Superior temporal gyrus (tissue), 1 donor: Measurements from ENCODE around the gene TMEM38A.
"Not testable (repeated sequence)": the region's sequence is repeated elsewhere in the genome, so short reads cannot be mapped to it uniquely, and the experiment has no call there.

Source experiments
- DNase-seq: peaks from one replicate; pipeline ENCODE4 v3.0.0-alpha.2; 2016; ENCODE audit errors: extremely low spot score

TMEM38A gene

GRCh38 chr19:16676101-16676798 is 15.3 kb downstream of the TMEM38A start:
- DNase-seq: no peak

- DNase-seq: no peak
Observed at GRCh38 chr19:16677055-16677454, 16.1 kb downstream of the TMEM38A start.

DNA sequence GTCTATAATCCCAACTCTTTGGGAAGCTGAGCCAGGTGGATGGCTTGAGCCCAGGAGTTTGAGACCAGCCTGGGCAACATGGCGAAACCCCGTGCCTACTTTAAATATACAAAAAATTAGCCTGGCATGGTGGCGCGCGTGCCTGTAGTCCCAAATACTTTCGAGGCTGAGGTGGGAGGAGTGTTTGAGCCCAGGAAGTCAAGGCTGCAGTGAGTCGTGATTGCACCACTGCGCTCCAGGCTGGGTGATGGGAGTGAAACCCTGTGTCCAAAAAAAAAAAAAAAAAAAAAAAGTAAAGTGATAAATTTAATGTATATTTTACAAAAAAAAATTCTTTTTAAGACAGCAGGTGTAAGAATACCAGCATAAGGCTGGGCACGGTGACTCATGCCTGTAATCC is 17.6 kb downstream of the TMEM38A start:
- DNase-seq: no peak

DNA sequence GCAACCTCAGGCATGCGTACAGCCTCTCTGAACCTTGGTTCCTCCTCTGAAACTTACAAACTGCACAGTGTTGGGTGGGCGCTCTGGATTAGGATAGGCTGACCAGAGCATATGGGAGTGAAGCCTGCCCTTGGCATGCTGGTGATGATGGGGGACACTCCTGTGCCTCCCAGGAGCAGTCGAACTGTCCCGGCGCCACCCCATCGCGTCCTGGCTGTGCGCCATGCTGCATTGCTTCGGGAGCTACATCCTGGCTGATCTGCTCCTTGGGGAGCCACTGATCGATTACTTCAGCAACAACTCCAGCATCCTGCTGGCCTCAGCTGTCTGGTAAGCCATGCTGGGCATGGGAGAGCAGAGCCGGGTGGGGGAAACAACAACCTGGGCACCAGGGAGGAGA is 18.9 kb downstream of the TMEM38A start:
- DNase-seq: no peak

- no peak for DNase-seq
Observed at GRCh38 chr19:16682539-16682938, 21.6 kb downstream of the TMEM38A start.

- DNase-seq: no peak
Observed at GRCh38 chr19:16684216-16684615, 23.3 kb downstream of the TMEM38A start.

DNA sequence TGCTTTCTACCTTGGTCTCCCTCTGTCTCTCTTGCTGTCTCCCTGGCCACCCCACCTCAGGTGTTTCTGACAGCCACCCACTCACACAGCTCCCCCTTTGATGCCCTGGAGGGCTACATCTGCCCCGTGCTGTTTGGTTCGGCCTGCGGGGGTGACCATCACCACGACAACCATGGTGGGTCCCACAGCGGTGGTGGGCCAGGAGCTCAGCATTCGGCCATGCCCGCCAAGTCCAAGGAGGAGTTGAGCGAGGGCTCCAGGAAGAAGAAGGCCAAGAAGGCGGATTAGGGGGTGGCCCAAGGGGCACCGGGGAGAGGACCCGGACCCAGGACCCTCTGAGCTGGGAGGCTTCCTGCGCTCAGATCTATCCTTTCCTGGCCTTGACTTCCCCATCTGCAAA is 27.1 kb downstream of the TMEM38A start:
- DNase-seq: no peak

DNA sequence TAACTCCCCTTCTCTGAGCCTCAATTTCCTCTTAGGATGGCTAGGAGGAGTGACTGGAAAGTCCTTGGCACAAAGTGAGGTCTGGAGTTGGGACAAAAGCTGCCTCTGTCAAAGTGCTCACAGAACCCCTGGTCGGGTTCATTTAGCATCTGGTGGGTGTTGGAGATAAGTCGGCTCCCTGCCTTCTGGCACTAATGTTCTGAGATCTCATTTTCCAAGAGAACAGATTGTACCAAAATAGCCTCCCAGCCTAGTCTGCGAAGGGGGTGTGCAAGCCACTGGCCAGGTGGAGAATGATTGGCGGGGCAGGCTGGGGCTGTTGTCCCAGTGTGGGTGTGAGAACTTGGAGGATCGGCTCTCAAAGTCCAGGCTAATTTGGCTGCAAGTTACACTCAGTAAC is 38.0 kb downstream of the TMEM38A start:
- no peak for DNase-seq

GRCh38 chr19:16702123-16702522 is 41.2 kb downstream of the TMEM38A start:
- no peak for DNase-seq

GRCh38 chr19:16703677-16704076 is 42.7 kb downstream of the TMEM38A start:
- no peak for DNase-seq

GRCh38 chr19:16710870-16711269 is 49.9 kb downstream of the TMEM38A start:
- not testable (repeated sequence) for DNase-seq

GRCh38 chr19:16712295-16712694 is 51.4 kb downstream of the TMEM38A start:
- not testable (repeated sequence) for DNase-seq

DNA sequence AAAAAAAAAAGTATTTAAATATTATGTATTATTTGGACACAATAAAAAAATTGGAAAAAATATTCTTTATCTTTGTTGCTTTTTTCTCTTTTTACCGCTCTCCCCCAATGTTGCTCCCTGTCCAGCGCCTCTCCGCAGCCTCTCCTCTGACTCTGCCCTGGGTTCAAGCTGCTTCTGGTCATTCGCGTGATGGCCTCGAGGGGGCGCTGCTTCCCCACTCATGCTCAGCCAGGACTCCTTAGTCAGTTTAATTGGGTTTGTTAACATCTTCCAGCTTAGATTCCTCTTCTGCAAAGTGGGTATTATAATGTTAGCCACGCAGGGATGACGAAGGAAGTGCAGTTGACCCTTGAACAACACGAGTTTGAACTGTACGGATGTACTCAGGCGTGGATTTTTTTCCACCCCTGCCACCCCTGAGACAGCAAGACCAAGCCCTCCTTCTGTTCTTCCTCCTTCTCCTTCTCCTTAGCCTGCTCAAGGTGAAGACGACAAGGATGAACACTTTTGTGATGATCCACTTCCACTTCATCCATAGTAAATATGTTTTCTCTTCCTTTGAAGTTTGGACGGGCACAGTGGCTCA is 53.9 kb downstream of the TMEM38A start:
- DNase-seq: peak; percentile 75

DNA sequence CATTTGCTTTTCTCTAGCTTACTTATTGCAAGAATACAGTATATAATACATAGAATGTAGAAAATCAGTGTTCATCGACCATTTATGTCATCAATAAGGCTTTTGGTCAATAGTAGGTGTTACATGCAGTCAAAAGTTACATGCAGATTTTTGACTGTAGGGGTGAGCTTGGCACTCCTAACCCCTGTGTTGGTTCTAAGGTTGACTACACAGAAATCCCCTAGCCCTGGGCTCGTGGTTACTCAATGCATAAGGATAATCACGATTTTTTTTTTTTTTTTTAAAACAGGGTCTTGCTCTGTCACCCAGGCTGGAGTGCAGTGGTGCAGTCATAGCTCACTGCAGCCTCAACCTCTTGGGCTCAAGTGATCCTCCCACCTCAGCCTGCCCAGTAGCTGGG is 54.7 kb downstream of the TMEM38A start:
- DNase-seq: no peak

DNA sequence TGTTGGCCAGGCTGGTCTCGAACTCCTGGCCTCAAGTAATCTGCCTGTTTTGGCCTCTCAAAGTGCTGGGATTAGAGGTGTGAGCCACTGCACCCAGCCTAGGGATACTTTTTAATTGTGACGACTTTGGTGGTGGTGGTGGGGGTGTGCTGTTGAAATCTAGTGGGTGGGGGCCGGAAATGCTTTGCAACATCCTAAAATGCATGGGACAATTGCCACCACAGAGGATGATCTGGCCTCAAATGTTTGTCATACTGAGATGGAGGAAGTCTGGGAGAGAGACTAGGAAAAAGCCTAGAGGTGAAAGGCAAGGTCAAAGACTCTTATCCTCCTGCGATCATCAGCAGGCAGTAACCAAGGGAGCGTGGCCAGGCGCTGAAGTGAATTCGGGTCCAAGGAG is 60.1 kb downstream of the TMEM38A start:
- DNase-seq: no peak

- DNase-seq: no peak
Observed at GRCh38 chr19:16722591-16722990, 61.7 kb downstream of the TMEM38A start.

- no peak for DNase-seq
Observed at GRCh38 chr19:16726916-16727315, 66.0 kb downstream of the TMEM38A start.

DNA sequence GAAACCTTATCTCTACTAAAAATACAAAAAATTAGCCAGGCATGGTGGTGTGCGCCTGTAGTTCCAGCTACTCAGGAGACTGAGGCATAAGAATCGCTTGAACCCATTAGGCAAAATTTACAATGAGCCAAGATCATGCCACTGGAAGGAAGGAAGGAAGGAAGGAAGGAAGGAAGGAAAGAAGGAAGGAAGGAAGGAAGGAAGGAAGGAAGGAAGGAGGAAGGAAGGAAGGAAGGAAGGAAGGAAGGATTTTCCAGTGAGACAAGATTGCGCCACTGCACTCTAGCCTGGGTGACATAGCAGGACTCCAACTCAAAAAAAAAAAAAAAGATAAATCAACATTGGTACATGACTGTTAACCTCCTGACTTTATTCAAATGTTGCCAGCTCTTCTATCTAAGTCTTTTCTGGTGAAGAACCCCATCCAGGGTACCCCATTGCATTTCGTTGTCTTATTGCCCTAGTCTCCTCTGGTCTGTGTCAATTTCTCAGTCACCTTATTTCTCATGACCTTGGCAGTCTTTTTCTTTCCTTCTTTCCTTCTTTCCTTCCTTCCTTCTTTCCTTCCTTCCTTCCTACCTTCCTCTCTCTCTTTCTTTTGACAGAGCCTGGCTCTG is 74.8 kb downstream of the TMEM38A start:
- not testable (repeated sequence) for DNase-seq

GRCh38 chr19:16736709-16737108 is 75.8 kb downstream of the TMEM38A start:
- no peak for DNase-seq

GRCh38 chr19:16737911-16738310 is 77.0 kb downstream of the TMEM38A start:
- no peak for DNase-seq

DNA sequence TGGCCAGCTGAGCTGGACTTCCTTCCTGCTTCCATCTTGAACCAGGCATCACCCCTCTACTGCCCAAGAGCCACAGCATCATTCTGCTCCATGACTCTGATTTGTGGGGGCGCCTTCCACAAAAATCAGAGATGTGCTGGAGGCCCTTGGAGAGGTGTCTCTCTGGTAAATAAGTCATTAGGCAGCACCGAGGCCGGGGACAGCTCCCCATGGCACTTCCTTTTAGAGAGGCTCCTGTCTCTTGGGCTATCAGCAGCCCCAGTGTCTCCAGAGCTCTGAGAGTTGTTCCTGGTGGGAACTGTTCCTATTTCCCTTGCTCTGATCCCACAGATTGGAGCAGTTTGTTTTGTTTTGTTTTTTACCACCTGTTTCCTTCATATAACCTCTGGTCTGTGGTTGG is 78.6 kb downstream of the TMEM38A start:
- DNase-seq: no peak
